H9 (cell line): Measurements from ENCODE around the gene PDE6H. TPM values are rescaled to one million over a fixed set of nuclear protein-coding genes. Genes with fewer than 3 reads are reported as not detected.

Experiments
- DNase-seq: peaks from one replicate; pipeline ENCODE4 v3.0.0-alpha.2; 2017
- H2AFZ ChIP-seq: one replicate; pipeline ENCODE4 v1.6.1; 2013; ENCODE audit warnings: mild to moderate bottlenecking, low read length, control low read depth, moderate library complexity
- H2AK5ac ChIP-seq: 2 replicates; pipeline ENCODE4 v1.6.1; 2013; ENCODE audit warnings: low read length, control low read depth, mixed read lengths; ENCODE audit not compliant: insufficient read length
- H2BK120ac ChIP-seq: one replicate; pipeline ENCODE4 v1.6.1; 2013; ENCODE audit warnings: low read depth, mild to moderate bottlenecking, low read length, control low read depth, inconsistent platforms; ENCODE audit not compliant: poor library complexity, severe bottlenecking
- H2BK12ac ChIP-seq: 2 replicates; pipeline ENCODE4 v1.6.1; 2013; ENCODE audit warnings: low read length, control low read depth, mixed read lengths, low read depth; ENCODE audit not compliant: insufficient read length
- H2BK15ac ChIP-seq: 2 replicates; pipeline ENCODE4 v1.6.1; 2013; ENCODE audit warnings: low read depth, low read length, control low read depth
- H2BK20ac ChIP-seq: one replicate; pipeline ENCODE4 v1.6.1; 2013; ENCODE audit warnings: low read depth, mild to moderate bottlenecking, low read length, control low read depth, inconsistent platforms; ENCODE audit not compliant: poor library complexity, severe bottlenecking
- H2BK5ac ChIP-seq: 2 replicates; pipeline ENCODE4 v1.6.1; 2013; ENCODE audit warnings: low read length, control low read depth, mixed read lengths; ENCODE audit not compliant: insufficient read length
- H3K14ac ChIP-seq: 2 replicates; pipeline ENCODE4 v1.6.1; 2013; ENCODE audit warnings: low read length, control low read depth; ENCODE audit not compliant: insufficient read depth
- H3K18ac ChIP-seq: 2 replicates; pipeline ENCODE4 v1.6.1; 2013; ENCODE audit warnings: low read depth, mild to moderate bottlenecking, mixed read lengths, low read length, control low read depth; ENCODE audit not compliant: insufficient read length
- H3K23ac ChIP-seq: 2 replicates; pipeline ENCODE4 v1.6.1; 2013; ENCODE audit warnings: low read length, control low read depth, mixed read lengths, low read depth; ENCODE audit not compliant: insufficient read length
- H3K23me2 ChIP-seq: 2 replicates; pipeline ENCODE4 v1.6.1; 2013; ENCODE audit warnings: low read depth, mild to moderate bottlenecking, mixed read lengths, low read length, control low read depth; ENCODE audit not compliant: insufficient read length, poor library complexity, severe bottlenecking
- H3K27ac ChIP-seq: 2 replicates; pipeline ENCODE4 v1.5.1; 2013; ENCODE audit warnings: low read length, control low read depth, mixed read lengths, low read depth; ENCODE audit not compliant: insufficient read length
- H3K27me3 ChIP-seq: 2 replicates; pipeline ENCODE4 v1.6.1; 2013; ENCODE audit warnings: low read length, control low read depth, inconsistent platforms; ENCODE audit not compliant: insufficient read depth
- H3K4ac ChIP-seq: 2 replicates; pipeline ENCODE4 v1.6.1; 2013; ENCODE audit warnings: low read depth, mild to moderate bottlenecking, control low read depth, inconsistent platforms, low read length, moderate library complexity
- H3K4me1 ChIP-seq: 2 replicates; pipeline ENCODE4 v1.6.1; 2013; ENCODE audit warnings: low read length, control low read depth, inconsistent platforms; ENCODE audit not compliant: insufficient read depth
- H3K4me2 ChIP-seq: 2 replicates; pipeline ENCODE4 v1.6.1; 2013; ENCODE audit warnings: low read length, control low read depth, mixed read lengths; ENCODE audit not compliant: insufficient read length, insufficient read depth
- H3K56ac ChIP-seq: 2 replicates; pipeline ENCODE4 v1.6.1; 2013; ENCODE audit warnings: low read depth, mild to moderate bottlenecking, mixed read lengths, low read length, control low read depth; ENCODE audit not compliant: insufficient read length
- H3K79me1 ChIP-seq: 2 replicates; pipeline ENCODE4 v1.6.1; 2013; ENCODE audit warnings: low read depth, mild to moderate bottlenecking, moderate library complexity, low read length, control low read depth, inconsistent platforms; ENCODE audit not compliant: insufficient read depth, poor library complexity, severe bottlenecking
- H3K79me2 ChIP-seq: 2 replicates; pipeline ENCODE4 v1.6.1; 2013; ENCODE audit warnings: low read length, control low read depth, inconsistent platforms; ENCODE audit not compliant: insufficient read depth
- H3K9ac ChIP-seq: 2 replicates; pipeline ENCODE4 v1.6.1; 2013; ENCODE audit warnings: low read length, control low read depth, mixed read lengths; ENCODE audit not compliant: insufficient read length; ENCODE audit errors: extremely low read depth
- H3K9me3 ChIP-seq: one replicate; pipeline ENCODE4 v1.6.1; 2013; ENCODE audit warnings: low read depth, low read length, inconsistent platforms; ENCODE audit not compliant: control insufficient read depth
- H3T11ph ChIP-seq: one replicate; pipeline ENCODE4 v1.6.1; 2013; ENCODE audit warnings: mild to moderate bottlenecking, low read length, control low read depth, inconsistent platforms
- H4K20me1 ChIP-seq: one replicate; pipeline ENCODE4 v1.6.1; 2013; ENCODE audit not compliant: control insufficient read depth, insufficient read length, insufficient read depth
- H4K5ac ChIP-seq: 2 replicates; pipeline ENCODE4 v1.6.1; 2013; ENCODE audit warnings: low read depth, mild to moderate bottlenecking, mixed read lengths, low read length, control low read depth; ENCODE audit not compliant: insufficient read length
- H4K8ac ChIP-seq: replicated peaks from 2 replicates; pipeline ENCODE4 v1.6.1; 2013; ENCODE audit warnings: low read length, control low read depth, mixed read lengths, low read depth; ENCODE audit not compliant: insufficient read length
- H4K91ac ChIP-seq: 2 replicates; pipeline ENCODE4 v1.6.1; 2013; ENCODE audit warnings: low read depth, mild to moderate bottlenecking, moderate library complexity, mixed read lengths, low read length, control low read depth; ENCODE audit not compliant: insufficient read length
- H3K27ac Mint-ChIP-seq, 3 experiments: 2 replicates in 2 of 3; 3 replicates in 1 of 3; pipeline ENCODE4 v1.8.0; 2020 to 2021; ENCODE audit warnings: mixed read lengths in 3 of 3, mild to moderate bottlenecking in 1 of 3, moderate library complexity in 1 of 3
- H3K27me3 Mint-ChIP-seq: 2 replicates; pipeline ENCODE4 v1.8.0; 2021; ENCODE audit warnings: low read depth, mild to moderate bottlenecking, moderate library complexity, mixed read lengths
- H3K36me3 Mint-ChIP-seq, 3 experiments: 2 replicates in 2 of 3; 3 replicates in 1 of 3; pipeline ENCODE4 v1.8.0; 2020 to 2021; ENCODE audit warnings: low read depth in 3 of 3, mixed read lengths in 3 of 3; ENCODE audit not compliant: insufficient read depth in 1 of 3
- H3K4me1 Mint-ChIP-seq, 2 experiments: 2 replicates each; pipeline ENCODE4 v1.8.0; 2020; ENCODE audit warnings: mixed read lengths in 2 of 2
- H3K4me3 Mint-ChIP-seq, 2 experiments: 2 replicates in 1 of 2; 3 replicates in 1 of 2; pipeline ENCODE4 v1.8.0; 2020 to 2021; ENCODE audit warnings: mild to moderate bottlenecking in 2 of 2, mixed read lengths in 2 of 2, moderate library complexity in 1 of 2
- H3K9me3 Mint-ChIP-seq, 2 experiments: 2 replicates in 1 of 2; 3 replicates in 1 of 2; pipeline ENCODE4 v1.8.0; 2020; ENCODE audit warnings: mild to moderate bottlenecking in 2 of 2, mixed read lengths in 2 of 2, moderate library complexity in 1 of 2
- CTCF ChIP-seq: fragments of 200-600 bp; sonication (generic); conservative IDR thresholded peaks from 3 replicates; pipeline ENCODE4 v1.8.0; 2021; ENCODE audit warnings: antibody characterized with exemption, mild to moderate bottlenecking
- WGBS: extraction: QIAGEN DNeasy Blood & Tissue Kit; methylation state at CpG from one replicate; pipeline ENCODE4 v1.1.7; 2013; ENCODE audit warnings: missing lambda C conversion rate, low lambda C conversion rate, mixed read lengths; ENCODE audit not compliant: insufficient read length; ENCODE audit errors: extremely low coverage; 5-methylcytosine and 5-hydroxymethylcytosine counted together
- total RNA-seq: library from RNA; stranded (reverse); gene quantifications from 2 replicates; pipeline ENCODE4 v1.2.1, GENCODE V29; 2021

Gene PDE6H
- total RNA-seq, 1 experiment from 2014 or later: not detected

GRCh38 chr12:14993117-14993516 lies 20.3 kb downstream of the PDE6H start:
- Histone ChIP-seq H3K79me1 (no peaks in the 10 kb centered on the region), H3K23ac (no peak overlapping the region), H2AFZ (no peak overlapping the region), H3K9ac (no peak overlapping the region), H3K14ac (no peak overlapping the region), H3K23me2 (no peaks in the 10 kb centered on the region), H2BK120ac (no peak overlapping the region), H3K9me3 (no peaks in the 10 kb centered on the region), H3K27me3 (no peaks in the 10 kb centered on the region), H2BK5ac (no peak overlapping the region), H3K27ac (no peak overlapping the region), H3K4ac (no peak overlapping the region), H2BK12ac (no peak overlapping the region), H2BK15ac (no peak overlapping the region), H2BK20ac (no peak overlapping the region), H4K20me1 (no peaks in the 10 kb centered on the region), H3K79me2 (no peaks in the 10 kb centered on the region), H4K8ac (no peak overlapping the region), H3K18ac (no peak overlapping the region), H4K5ac (no peak overlapping the region), H2AK5ac (no peak overlapping the region), H3T11ph (no peak overlapping the region), H3K4me2 (no peak overlapping the region), H4K91ac (no peak overlapping the region), H3K56ac (no peak overlapping the region), H3K4me1 (no peaks in the 10 kb centered on the region)
- no peak for TF ChIP-seq CTCF
- no peak overlapping the region for H3K4me3 Mint-ChIP-seq
- H3K36me3 Mint-ChIP-seq: no peaks in the 10 kb centered on the region
- H3K27me3 Mint-ChIP-seq: no peaks in the 10 kb centered on the region
- H3K27ac Mint-ChIP-seq: no peak overlapping the region
- H3K9me3 Mint-ChIP-seq: peaks cover 7% of the 10 kb centered on the region in 2 experiments; a peak in 4 of 5 replicates
- no peaks in the 10 kb centered on the region for H3K4me1 Mint-ChIP-seq
- DNase-seq: no peak
- WGBS: no CpG with 5 or more reads among the region's 5 CpGs
